H9 (cell line): Measurements from ENCODE around the gene BBIP1. TPM values are rescaled to one million over a fixed set of nuclear protein-coding genes. Genes with fewer than 3 reads are reported as not detected.

Experiments used
- DNase-seq: peaks from one replicate; pipeline ENCODE4 v3.0.0-alpha.2; 2017
- H2AFZ ChIP-seq: one replicate; pipeline ENCODE4 v1.6.1; 2013; ENCODE audit warnings: mild to moderate bottlenecking, low read length, control low read depth, moderate library complexity
- H2AK5ac ChIP-seq: 2 replicates; pipeline ENCODE4 v1.6.1; 2013; ENCODE audit warnings: low read length, control low read depth, mixed read lengths; ENCODE audit not compliant: insufficient read length
- H2BK120ac ChIP-seq: one replicate; pipeline ENCODE4 v1.6.1; 2013; ENCODE audit warnings: low read depth, mild to moderate bottlenecking, low read length, control low read depth, inconsistent platforms; ENCODE audit not compliant: poor library complexity, severe bottlenecking
- H2BK12ac ChIP-seq: 2 replicates; pipeline ENCODE4 v1.6.1; 2013; ENCODE audit warnings: low read length, control low read depth, mixed read lengths, low read depth; ENCODE audit not compliant: insufficient read length
- H2BK15ac ChIP-seq: 2 replicates; pipeline ENCODE4 v1.6.1; 2013; ENCODE audit warnings: low read depth, low read length, control low read depth
- H2BK20ac ChIP-seq: one replicate; pipeline ENCODE4 v1.6.1; 2013; ENCODE audit warnings: low read depth, mild to moderate bottlenecking, low read length, control low read depth, inconsistent platforms; ENCODE audit not compliant: poor library complexity, severe bottlenecking
- H2BK5ac ChIP-seq: 2 replicates; pipeline ENCODE4 v1.6.1; 2013; ENCODE audit warnings: low read length, control low read depth, mixed read lengths; ENCODE audit not compliant: insufficient read length
- H3K14ac ChIP-seq: 2 replicates; pipeline ENCODE4 v1.6.1; 2013; ENCODE audit warnings: low read length, control low read depth; ENCODE audit not compliant: insufficient read depth
- H3K18ac ChIP-seq: 2 replicates; pipeline ENCODE4 v1.6.1; 2013; ENCODE audit warnings: low read depth, mild to moderate bottlenecking, mixed read lengths, low read length, control low read depth; ENCODE audit not compliant: insufficient read length
- H3K23ac ChIP-seq: 2 replicates; pipeline ENCODE4 v1.6.1; 2013; ENCODE audit warnings: low read length, control low read depth, mixed read lengths, low read depth; ENCODE audit not compliant: insufficient read length
- H3K23me2 ChIP-seq: 2 replicates; pipeline ENCODE4 v1.6.1; 2013; ENCODE audit warnings: low read depth, mild to moderate bottlenecking, mixed read lengths, low read length, control low read depth; ENCODE audit not compliant: insufficient read length, poor library complexity, severe bottlenecking
- H3K27ac ChIP-seq: 2 replicates; pipeline ENCODE4 v1.5.1; 2013; ENCODE audit warnings: low read length, control low read depth, mixed read lengths, low read depth; ENCODE audit not compliant: insufficient read length
- H3K27me3 ChIP-seq: 2 replicates; pipeline ENCODE4 v1.6.1; 2013; ENCODE audit warnings: low read length, control low read depth, inconsistent platforms; ENCODE audit not compliant: insufficient read depth
- H3K4ac ChIP-seq: 2 replicates; pipeline ENCODE4 v1.6.1; 2013; ENCODE audit warnings: low read depth, mild to moderate bottlenecking, control low read depth, inconsistent platforms, low read length, moderate library complexity
- H3K4me1 ChIP-seq: 2 replicates; pipeline ENCODE4 v1.6.1; 2013; ENCODE audit warnings: low read length, control low read depth, inconsistent platforms; ENCODE audit not compliant: insufficient read depth
- H3K4me2 ChIP-seq: 2 replicates; pipeline ENCODE4 v1.6.1; 2013; ENCODE audit warnings: low read length, control low read depth, mixed read lengths; ENCODE audit not compliant: insufficient read length, insufficient read depth
- H3K56ac ChIP-seq: 2 replicates; pipeline ENCODE4 v1.6.1; 2013; ENCODE audit warnings: low read depth, mild to moderate bottlenecking, mixed read lengths, low read length, control low read depth; ENCODE audit not compliant: insufficient read length
- H3K79me1 ChIP-seq: 2 replicates; pipeline ENCODE4 v1.6.1; 2013; ENCODE audit warnings: low read depth, mild to moderate bottlenecking, moderate library complexity, low read length, control low read depth, inconsistent platforms; ENCODE audit not compliant: insufficient read depth, poor library complexity, severe bottlenecking
- H3K79me2 ChIP-seq: 2 replicates; pipeline ENCODE4 v1.6.1; 2013; ENCODE audit warnings: low read length, control low read depth, inconsistent platforms; ENCODE audit not compliant: insufficient read depth
- H3K9ac ChIP-seq: 2 replicates; pipeline ENCODE4 v1.6.1; 2013; ENCODE audit warnings: low read length, control low read depth, mixed read lengths; ENCODE audit not compliant: insufficient read length; ENCODE audit errors: extremely low read depth
- H3K9me3 ChIP-seq: one replicate; pipeline ENCODE4 v1.6.1; 2013; ENCODE audit warnings: low read depth, low read length, inconsistent platforms; ENCODE audit not compliant: control insufficient read depth
- H3T11ph ChIP-seq: one replicate; pipeline ENCODE4 v1.6.1; 2013; ENCODE audit warnings: mild to moderate bottlenecking, low read length, control low read depth, inconsistent platforms
- H4K20me1 ChIP-seq: one replicate; pipeline ENCODE4 v1.6.1; 2013; ENCODE audit not compliant: control insufficient read depth, insufficient read length, insufficient read depth
- H4K5ac ChIP-seq: 2 replicates; pipeline ENCODE4 v1.6.1; 2013; ENCODE audit warnings: low read depth, mild to moderate bottlenecking, mixed read lengths, low read length, control low read depth; ENCODE audit not compliant: insufficient read length
- H4K8ac ChIP-seq: replicated peaks from 2 replicates; pipeline ENCODE4 v1.6.1; 2013; ENCODE audit warnings: low read length, control low read depth, mixed read lengths, low read depth; ENCODE audit not compliant: insufficient read length
- H4K91ac ChIP-seq: 2 replicates; pipeline ENCODE4 v1.6.1; 2013; ENCODE audit warnings: low read depth, mild to moderate bottlenecking, moderate library complexity, mixed read lengths, low read length, control low read depth; ENCODE audit not compliant: insufficient read length
- H3K27ac Mint-ChIP-seq, 3 experiments: 2 replicates in 2 of 3; 3 replicates in 1 of 3; pipeline ENCODE4 v1.8.0; 2020 to 2021; ENCODE audit warnings: mixed read lengths in 3 of 3, mild to moderate bottlenecking in 1 of 3, moderate library complexity in 1 of 3
- H3K27me3 Mint-ChIP-seq: 2 replicates; pipeline ENCODE4 v1.8.0; 2021; ENCODE audit warnings: low read depth, mild to moderate bottlenecking, moderate library complexity, mixed read lengths
- H3K36me3 Mint-ChIP-seq, 3 experiments: 2 replicates in 2 of 3; 3 replicates in 1 of 3; pipeline ENCODE4 v1.8.0; 2020 to 2021; ENCODE audit warnings: low read depth in 3 of 3, mixed read lengths in 3 of 3; ENCODE audit not compliant: insufficient read depth in 1 of 3
- H3K4me1 Mint-ChIP-seq, 2 experiments: 2 replicates each; pipeline ENCODE4 v1.8.0; 2020; ENCODE audit warnings: mixed read lengths in 2 of 2
- H3K4me3 Mint-ChIP-seq, 2 experiments: 2 replicates in 1 of 2; 3 replicates in 1 of 2; pipeline ENCODE4 v1.8.0; 2020 to 2021; ENCODE audit warnings: mild to moderate bottlenecking in 2 of 2, mixed read lengths in 2 of 2, moderate library complexity in 1 of 2
- H3K9me3 Mint-ChIP-seq, 2 experiments: 2 replicates in 1 of 2; 3 replicates in 1 of 2; pipeline ENCODE4 v1.8.0; 2020; ENCODE audit warnings: mild to moderate bottlenecking in 2 of 2, mixed read lengths in 2 of 2, moderate library complexity in 1 of 2
- WGBS: extraction: QIAGEN DNeasy Blood & Tissue Kit; methylation state at CpG from one replicate; pipeline ENCODE4 v1.1.7; 2013; ENCODE audit warnings: missing lambda C conversion rate, low lambda C conversion rate, mixed read lengths; ENCODE audit not compliant: insufficient read length; ENCODE audit errors: extremely low coverage; 5-methylcytosine and 5-hydroxymethylcytosine counted together
- total RNA-seq: library from RNA; stranded (reverse); gene quantifications from 2 replicates; pipeline ENCODE4 v1.2.1, GENCODE V29; 2021
- TF ChIP-seq, protein P1 (sequence below): fragments of 200-600 bp; sonication (generic); conservative IDR thresholded peaks from 3 replicates; pipeline ENCODE4 v1.8.0; 2021; ENCODE audit warnings: antibody characterized with exemption, mild to moderate bottlenecking

The BBIP1 gene
- total RNA-seq, 1 experiment from 2014 or later, result 18.8 TPM

DNA sequence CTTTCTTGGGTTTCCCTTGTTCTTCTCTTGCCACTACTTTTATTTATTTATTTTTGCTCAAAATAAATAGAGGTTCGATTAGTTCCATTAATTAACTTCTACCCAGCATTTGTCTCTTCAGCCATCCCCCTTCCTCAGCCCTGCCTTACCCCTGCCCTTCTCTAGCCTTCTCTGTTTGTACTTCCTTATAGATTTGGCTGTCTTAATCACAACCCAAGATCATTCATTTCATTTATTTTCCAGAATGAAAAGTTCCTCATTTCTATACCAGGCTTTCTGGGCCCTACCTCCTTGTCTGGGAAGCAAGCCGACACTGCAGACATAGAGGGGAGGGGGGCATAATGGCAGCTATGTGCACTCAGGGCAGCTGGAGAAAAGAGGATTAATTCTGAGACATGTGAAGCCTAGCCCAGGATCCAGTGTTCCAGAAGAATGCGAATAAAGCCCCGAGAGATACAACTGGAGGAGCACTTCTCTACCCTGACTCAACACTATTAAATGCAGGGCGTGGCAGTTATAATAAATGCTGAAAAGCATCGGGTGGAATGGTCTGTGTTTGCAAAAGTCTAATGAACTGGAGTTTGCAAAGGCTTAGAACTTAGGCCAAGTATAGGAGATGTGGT, 53.7 kb downstream of the BBIP1 start:
- Histone ChIP-seq H2BK120ac (no peak overlapping the region), H3K9me3 (no peaks in the 10 kb centered on the region), H3K4me2 (no peak overlapping the region), H2AK5ac (no peak overlapping the region), H3K23ac (no peak overlapping the region), H3T11ph (no peak overlapping the region), H3K56ac (no peak overlapping the region), H3K14ac (no peak overlapping the region), H4K8ac (no peak overlapping the region), H2BK15ac (no peak overlapping the region), H3K4me1 (no peaks in the 10 kb centered on the region), H2BK5ac (no peak overlapping the region), H3K79me1 (no peaks in the 10 kb centered on the region), H3K79me2 (no peaks in the 10 kb centered on the region), H3K23me2 (no peaks in the 10 kb centered on the region), H2BK12ac (no peak overlapping the region), H2AFZ (no peak overlapping the region), H4K5ac (no peak overlapping the region), H3K27ac (no peak overlapping the region), H4K91ac (no peak overlapping the region), H3K18ac (no peak overlapping the region), H3K4ac (no peak overlapping the region), H2BK20ac (no peak overlapping the region), H3K27me3 (no peaks in the 10 kb centered on the region), H4K20me1 (no peaks in the 10 kb centered on the region), H3K9ac (no peak overlapping the region)
- Mint-ChIP-seq H3K9me3 (no peaks in the 10 kb centered on the region; a peak in 1 of 5 replicates), H3K4me1 (peaks cover 6 to 21% of the 10 kb centered on the region in 2 experiments), H3K27me3 (no peaks in the 10 kb centered on the region), H3K4me3 (no peak overlapping the region), H3K36me3 (no peaks in the 10 kb centered on the region), H3K27ac (no peak overlapping the region)
- TF ChIP-seq, protein P1, sequence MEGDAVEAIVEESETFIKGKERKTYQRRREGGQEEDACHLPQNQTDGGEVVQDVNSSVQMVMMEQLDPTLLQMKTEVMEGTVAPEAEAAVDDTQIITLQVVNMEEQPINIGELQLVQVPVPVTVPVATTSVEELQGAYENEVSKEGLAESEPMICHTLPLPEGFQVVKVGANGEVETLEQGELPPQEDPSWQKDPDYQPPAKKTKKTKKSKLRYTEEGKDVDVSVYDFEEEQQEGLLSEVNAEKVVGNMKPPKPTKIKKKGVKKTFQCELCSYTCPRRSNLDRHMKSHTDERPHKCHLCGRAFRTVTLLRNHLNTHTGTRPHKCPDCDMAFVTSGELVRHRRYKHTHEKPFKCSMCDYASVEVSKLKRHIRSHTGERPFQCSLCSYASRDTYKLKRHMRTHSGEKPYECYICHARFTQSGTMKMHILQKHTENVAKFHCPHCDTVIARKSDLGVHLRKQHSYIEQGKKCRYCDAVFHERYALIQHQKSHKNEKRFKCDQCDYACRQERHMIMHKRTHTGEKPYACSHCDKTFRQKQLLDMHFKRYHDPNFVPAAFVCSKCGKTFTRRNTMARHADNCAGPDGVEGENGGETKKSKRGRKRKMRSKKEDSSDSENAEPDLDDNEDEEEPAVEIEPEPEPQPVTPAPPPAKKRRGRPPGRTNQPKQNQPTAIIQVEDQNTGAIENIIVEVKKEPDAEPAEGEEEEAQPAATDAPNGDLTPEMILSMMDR, result no peak
- no peak for DNase-seq
- no CpG with 5 or more reads among the region's 6 CpGs for WGBS
